NCI-H146 treated with DMSO at 0.1 percent for 48 hours (cell line): ENCODE data around the gene KLF16.
A peak's percentile ranks its signal among the peaks of the same experiment; 100 is the strongest.

Experiments
- DNase-seq: peaks from one replicate; lab custom pipeline; 2025; ENCODE audit not compliant: unreplicated experiment; lab: John Stamatoyannopoulos, UW

Gene KLF16

DNA sequence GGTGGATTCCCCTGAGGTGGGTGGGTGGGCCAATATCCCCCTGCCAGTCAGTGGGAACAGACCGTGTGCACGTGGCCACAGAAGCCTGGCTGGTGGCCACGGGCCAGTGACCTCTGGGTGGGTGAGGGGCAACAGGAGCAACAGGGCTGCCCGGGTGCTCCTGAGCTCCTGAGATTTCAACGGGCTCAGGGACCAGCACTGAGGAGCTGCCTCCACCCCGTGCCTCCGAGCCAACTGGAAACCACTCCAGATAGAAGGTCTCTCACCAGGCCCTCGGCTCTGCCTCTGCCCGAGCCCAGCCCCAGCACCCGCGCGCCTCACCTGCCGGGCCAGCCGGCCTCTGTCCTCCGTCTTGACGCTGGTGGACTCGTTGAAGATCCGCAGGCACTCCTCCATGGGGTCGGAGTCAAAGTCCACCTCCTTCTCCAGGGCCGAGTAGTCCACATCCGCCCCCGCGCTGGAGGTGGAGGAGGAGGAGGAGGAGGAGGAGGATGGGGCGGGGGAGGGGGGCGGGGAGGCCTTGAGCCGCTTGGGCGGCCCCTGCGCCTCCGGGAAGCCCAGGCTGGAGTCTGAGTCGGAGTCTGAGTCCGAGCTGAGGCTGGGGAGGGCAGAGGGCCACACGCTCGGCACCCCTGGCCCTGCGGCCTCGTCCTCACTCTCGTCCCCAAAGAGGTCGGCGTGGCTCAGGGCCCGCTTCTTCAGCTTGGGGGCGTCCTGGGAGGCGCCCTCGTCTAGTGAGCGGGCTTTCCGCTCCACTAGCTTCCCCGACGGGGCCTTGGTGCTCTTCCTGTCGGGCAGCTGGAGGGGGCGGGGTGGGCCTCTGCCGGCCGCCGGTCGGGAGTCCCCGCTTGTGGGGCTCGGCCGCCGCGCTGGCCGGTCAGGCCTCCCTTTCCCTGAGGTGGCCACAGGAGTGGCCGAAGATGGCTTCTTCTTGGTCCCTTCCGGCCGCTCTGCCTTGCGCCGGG, 36.5 kb downstream of the KLF16 start:
- no peak for DNase-seq

DNA sequence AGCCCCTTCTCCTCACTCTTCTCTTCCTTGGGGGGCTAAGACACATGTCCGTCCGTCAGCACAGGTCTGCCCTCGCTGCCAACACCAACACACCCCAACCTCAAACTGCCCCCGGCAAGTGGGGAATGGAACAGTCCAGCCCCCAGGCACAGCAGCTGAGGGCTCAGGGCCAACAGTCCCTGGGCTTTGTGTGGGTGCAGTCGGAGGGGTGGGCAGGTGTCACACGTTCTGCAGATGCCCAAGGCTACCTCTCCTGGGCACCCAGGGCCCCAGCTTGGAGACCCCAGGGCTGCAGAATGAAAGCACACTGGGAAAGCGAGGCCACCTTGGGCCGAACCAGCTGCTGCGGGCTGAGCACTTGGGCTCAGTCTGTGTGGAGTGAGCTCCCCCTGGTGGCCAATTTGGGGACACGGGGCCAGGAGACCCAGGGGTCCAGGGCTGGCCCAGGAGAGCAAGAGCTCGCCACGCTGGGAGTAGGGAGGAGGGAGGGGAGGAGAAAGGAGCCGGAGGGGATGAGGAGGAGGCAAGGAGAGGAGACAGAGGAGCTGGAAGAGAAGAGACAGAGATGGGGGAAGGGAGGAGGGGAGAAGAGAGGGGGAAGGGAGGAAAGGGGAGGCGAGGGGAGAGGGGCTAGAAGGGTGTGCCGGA, 37.3 kb downstream of the KLF16 start:
- no peak for DNase-seq

DNA sequence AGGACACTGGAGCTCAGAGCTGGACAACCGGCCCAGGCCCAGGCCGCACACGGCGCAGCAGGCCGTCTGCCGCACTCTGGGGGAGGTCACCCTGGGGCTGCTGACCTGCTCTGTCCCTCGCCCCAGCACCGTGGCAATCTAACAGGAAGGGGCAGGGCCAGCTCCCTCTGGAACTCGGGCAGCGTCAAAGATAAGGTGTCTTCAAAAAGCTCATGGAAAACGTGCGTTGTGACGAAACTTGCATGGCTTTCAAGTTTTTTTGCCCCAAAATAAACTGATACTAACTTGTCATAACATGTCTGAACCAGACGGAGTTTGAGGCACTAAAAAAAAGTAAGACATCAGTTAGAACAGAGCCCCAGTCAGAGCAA, 39.1 kb downstream of the KLF16 start:
- no peak for DNase-seq

DNA sequence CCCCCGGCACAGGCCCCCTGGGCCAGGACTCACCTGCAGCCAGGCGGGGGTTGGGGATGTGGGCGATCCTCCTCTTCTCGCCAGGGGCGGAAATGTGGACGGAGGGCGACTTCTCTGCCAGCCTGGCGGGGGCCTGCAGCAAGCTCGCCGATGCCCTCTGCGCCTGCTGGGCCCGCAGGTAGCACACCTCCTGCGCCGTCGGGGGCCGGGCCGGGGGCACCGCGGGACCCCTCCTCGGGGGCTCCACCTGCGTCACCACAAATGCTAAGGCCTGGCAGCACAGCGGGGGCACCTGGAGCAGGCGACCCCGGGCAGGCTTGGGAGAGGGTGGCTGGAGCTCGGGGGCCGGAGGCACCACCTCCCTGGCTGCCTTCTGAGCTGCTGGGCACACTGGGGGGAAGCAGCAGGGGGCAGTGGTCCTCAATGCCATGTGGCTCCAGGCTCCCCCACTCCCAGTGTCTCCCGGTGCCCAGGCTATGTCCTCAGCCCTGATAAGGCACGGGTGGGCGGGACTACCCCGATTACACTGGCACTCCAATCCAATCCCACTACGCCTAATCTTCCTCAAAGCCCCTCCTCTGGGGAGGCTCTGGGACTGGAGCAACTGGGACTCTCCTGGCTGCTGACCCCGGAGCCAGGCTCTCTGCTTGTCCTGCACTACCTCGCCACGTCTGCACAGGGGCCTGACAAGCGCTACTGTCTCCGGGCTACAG, 39.7 kb downstream of the KLF16 start:
- DNase-seq, result no peak

DNA sequence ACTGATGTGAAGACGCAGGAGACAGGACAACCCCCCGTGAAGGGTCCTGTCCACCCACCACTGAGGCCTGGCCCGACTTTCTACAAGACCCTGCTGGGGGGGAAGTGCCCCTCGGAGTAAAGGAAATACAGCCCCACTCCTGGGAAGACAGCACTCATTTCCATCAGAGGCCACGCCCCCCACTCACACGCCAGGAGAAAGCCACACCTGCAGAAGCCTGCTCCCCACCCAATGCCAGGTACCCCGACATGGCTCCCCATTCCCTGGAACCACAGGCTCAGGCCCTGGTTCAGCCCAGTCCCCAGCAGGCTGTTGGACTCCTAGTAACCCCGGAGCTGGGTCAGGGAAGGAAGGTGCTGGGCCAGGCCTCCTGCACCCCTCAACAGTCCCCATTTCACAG, 40.4 kb downstream of the KLF16 start:
- no peak for DNase-seq

DNA sequence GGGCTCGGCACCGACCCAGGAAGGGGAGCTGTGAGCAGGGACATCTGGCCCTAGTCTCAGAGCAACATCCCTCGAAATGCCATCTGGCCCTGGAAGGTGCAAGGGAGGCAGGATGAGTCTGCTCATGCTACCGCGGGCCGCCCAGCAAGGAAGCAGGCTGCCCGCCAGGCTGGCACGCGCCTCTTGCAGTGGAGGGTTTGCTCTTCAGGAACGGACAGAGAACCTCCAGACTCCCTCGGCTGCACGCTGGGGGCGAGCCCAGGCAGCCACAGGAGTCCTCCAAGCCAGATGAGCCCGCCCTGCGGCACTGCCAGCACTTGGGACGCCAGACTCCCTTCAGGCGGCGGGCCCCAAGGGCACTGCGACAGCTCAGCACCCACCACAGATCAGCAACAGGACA, 41.2 kb downstream of the KLF16 start:
- DNase-seq, result no peak

DNA sequence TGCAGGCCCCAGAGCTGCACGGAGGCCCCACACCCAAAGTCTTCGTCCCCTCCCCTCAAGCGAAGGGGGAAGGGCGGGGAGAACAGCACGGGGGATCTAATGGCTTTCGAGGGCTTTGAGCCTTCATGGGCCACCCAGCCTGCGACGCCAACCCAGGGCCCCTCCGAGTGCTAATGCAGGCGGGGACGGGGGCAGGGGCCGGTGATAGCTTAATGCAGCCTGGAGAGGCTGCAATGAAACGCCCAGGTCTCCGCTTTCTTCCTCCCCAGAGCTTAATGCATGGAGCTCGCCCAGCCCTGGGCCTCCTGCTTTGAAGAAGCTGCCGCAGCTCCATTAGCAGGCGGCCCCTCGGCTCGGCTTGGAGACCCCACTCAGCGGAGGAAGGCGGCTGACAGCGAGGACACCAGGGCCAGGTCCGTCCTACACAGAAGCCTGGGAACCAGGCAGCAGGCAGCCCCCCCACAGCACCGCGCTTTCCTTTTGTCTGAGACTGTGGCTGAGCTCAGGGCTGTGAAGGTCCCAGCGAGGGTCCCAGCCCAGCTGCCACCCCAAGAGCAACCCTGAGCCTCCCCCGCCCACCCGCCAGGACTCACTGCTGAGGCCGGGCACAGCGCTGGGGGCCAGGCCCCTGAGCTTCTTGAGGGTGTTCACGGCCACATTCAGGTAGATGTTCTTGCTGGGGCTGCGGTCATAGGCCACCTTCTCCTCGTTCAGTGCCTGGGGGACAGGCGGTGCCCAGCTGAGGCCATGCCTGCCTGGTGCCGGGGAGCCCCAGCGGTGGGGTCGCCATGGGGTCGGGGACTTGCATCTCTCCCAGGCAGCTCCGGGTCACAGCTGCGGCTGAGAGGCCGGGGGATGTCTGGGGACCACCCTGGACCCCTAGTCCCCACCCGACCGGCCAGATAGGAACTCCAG, 43.8 kb downstream of the KLF16 start:
- no peak for DNase-seq

DNA sequence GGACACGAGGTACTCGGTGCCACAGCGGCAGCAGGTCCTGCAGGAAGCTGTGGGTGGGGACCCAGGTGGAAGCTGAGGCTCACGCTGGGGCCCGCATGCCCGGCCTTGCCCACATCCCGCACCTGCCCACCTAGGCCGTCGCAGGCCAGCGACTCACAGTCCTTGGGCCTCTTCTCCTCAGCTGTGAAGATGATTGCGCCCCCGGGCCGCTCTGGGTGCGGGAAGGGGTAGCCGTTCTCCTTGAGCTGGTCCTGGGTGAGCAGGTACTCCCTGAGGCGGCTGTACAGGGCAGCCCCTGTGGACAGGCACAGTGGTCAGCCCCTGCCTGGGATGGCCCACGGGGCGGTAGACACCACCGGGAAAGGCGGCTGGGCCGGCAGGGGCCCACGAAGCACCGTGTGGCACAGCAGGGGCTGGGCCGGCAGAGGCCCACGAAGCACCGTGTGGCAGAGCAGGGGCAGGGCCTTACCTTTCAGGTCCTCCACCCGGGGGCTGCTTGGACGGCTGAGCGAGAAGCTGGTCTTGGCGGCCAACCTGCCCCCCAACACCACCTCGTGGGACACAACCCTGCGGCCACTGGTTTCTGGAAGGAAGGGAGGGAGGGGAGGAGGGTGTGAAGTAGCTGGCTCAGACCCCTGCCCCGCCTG, 44.7 kb downstream of the KLF16 start:
- no peak for DNase-seq

DNA sequence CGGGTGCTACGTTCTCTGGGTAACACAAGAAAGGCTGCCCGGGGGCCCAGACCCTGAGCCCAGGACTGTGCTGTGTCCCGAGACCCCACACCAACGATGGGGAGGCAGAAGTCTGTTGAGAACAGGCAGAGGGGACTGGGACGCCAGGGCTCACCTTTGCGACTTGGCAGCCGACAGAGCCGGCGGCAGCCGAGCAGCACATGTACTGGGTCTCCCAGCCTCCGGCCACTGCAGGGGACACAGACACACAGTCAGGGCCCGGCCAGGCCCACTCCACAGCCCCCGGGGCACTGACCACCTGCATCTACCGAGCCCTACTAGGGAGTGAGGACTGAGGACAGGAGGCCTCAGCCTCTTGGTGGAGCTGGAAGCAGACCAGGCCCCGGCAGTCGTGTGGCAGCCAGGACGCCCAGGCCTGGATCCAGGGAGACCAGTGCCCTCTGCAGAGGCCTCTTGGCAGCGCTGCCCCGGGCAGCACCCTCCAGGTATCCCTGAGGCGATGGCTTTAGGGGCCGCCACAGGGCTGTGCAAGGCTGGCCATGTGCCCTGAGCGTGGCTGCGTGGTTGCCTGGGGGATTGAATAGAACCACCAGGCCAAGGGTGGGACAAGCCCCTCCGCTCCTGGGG, 45.7 kb downstream of the KLF16 start:
- no peak for DNase-seq

DNA sequence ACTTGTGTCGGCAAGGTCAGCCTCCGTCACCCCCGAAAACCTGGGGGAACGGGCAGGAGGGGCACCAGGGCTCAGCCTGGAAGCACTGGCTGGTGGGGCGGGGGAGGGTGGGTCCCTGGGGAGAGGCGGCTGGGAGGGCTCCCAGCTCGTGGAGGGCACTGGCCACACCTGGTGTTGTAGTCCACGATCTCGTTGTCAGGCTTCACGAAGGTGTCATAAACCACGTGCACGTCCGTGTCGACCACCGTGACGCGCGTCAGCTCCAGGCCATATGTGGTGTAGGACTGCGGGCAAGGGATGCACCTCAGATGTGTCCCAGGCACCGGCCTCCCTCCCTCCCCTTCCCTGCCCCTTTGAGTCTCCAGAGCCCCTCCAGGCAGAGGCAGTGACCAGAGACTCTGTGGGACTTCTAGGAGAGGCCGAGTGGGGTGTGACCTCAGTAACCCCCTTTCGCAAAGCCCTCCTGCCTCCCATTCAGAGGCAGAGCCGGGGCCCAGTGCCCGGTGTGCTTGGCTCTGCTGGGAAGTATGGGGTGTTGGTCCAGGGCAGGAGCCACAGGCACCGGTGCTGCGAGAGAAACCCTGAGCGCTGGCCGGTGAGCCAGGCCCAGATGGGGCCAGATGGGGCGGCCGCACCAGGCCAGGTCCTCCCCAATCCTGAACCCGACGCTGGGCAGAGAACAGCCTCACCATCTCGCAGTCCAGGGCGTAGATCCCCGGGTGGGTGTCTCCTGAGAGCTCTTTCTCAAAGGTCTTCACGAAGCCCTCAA, 46.7 kb downstream of the KLF16 start:
- no peak for DNase-seq

DNA sequence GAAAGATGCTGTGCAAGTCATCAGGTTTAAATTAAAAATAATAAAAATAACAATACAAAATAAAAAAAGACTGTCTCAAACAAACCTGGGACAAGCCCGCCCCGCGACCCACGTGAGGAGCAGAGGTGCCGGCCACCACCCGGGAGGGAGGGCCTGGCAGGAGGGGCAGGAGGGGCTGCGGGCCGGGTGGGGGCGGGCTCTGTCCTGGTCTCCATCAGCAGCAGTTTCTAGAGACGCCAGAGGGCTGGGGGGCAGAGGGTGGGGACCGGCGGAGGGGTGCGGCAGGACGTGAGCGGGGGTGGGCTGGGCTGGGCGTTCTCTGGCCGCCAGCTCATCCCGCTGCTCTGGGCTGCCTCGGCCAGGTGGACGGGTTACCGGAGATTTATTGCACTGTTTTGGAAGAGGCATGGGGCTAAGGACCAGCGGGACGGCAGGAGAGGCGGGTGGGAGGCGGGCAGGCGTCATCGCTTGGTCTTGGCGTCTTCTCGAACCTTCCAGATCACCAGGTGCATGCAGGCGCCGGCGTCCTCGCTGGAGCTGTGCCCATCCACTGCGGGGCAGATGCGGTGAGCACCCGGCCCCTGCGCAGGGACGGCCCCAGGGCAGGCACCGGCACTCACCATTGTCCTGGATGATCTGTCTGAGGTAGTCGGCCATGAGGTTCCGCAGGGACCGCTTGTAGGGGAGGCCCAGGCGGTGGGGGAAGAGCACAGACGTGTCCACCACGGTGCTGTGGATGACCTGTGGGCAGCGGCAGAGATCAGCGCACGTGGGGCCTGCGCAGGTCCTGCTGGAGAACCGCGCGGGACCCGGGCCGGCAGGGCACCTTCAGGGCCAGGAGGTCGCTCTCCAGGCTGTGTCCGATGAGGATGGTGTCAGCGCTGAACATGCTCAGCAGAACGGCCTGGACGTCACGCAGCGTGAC, 47.5 kb downstream of the KLF16 start:
- DNase-seq, result no peak

DNA sequence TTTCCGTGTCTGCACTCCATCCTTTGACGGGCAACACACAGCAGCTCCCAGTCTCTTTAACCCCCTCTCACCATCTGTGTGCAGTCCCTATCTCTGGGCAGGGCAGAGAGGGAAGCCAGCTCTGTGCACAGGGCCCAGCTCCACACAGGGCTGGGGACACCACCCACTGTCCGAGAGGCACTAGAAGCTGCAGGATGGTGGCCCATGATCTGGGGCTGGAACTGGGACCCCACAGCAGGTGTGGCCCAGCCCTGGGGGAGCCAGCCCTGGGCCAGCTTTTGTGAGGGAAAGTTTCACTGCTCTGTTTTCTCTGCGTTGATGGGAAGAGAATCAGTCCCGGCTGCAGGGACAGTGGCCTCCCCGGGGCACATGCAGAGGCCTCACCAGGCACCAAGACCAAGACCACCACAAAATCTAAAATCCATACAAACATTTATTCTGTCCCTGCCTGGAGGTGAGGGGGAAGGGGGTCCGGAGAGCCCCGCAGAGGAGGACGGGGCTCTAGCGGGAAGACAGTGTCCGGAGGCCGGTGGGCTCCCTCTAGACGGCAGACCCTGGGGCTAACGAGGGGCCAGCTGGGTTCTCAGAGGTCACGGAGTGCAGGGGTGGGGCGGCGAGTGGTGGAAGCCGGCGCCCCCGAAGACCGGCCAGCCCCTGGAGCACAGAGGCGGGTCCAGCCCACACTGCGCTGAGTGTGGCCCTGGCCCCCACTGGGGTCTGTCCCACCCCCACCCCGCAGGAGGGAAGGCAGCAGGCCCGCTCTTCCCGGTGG, 48.4 kb downstream of the KLF16 start:
- no peak for DNase-seq

DNA sequence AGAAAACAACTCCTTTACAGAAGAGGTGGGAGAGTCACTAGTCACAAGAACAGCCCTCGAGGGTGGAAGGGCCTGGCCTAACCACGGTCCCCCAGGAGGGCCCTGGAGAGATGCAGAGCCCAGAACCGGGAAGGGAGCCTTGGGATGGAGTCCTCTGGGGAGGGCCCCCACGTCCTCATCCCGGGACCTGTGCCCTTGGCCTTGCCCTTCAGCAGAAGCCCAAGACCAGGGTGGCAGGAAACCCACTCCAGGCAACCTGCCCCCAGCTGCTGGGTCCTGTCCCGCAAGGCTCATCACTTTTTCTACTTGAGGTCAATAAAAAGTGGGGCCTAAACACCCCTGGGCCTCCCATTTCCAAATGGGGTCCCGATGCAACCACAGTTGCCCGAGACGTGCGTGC, 49.0 kb downstream of the KLF16 start:
- no peak for DNase-seq

DNA sequence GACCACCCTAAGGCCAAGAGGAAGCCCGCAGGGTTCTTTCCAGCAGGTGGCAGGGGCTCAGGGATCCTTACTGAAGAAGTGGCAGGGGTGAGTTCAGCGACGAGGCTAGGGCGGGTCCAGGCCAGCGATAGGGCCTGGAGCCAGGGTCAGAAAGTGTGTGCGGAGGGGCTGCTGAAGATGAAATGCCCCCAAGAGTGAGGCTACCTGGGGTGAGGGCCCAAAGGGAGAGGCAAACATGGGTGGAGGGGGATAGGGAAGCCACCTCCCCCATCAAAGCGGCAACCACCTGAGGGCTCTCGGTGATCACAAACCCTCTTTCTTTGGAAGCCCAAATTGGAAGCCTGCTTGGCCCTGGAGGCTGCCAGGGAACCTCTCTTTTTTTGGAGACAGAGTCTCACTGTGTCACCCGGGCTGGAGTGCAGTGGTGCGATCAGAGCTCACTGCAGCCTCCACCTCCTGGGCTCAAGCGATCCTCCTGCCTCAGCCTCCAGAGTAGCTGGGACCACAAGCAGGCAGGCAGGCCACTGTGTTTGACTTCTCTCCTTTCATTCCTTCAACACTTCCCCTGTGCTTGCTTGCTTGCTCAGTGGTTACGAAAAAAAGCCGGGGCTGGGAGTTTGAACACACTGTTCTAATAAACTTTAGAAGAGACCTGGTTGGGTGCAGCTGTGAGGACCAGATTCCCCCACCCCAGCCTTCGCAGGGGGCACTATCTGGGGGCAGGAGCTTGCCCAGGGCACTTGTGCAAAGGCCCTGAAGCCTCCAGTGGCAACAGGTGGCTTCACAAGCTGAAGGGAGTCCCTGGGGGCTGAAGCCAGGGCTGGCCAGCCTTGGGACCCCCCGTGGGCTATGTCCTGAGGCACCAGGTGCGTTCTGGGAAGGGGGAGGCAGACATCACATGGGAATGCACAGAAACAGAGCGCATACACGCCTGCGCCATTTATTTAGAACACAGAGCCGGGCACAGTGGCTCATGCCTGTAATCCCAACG, 49.9 kb downstream of the KLF16 start:
- no peak for DNase-seq

DNA sequence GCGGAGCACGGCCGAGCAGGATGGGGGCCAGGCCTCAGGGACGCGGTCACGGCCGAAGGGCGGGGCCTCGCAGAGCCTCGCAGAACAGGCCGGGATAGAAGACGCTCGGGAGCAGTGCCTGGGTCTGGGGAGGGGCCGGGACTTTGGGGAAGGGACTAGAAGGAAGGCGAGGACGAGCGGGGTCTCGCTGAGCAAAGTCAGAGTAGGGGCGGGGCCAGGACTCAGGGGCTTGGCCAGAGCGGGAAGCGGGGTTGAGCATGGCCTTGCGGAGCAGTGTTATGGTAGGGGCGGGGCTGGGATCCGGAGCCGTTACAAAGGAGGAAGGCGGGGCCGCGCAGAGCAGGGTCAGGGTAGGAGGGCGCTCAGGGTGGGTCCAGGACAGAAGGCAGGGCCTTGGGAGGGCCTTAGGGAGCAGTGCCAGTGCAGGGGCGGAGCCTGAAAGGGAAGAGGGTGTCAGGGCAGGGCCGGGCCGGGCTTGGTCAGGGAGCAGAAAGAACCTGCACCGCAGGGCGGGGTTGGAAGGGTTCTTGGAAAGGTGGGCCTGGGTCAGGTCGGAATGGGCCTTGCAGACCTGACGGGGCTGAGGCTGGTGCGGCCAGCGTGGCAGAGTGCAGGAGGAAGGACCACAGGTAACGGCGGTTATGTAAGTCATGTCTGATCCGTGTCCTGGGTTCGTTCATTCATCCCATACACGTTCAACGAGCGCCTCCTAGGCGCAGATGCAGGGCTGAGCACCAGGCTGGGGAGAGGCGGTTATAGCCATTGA, 50.8 kb downstream of the KLF16 start:
- peak; percentile 70 for DNase-seq
